Fibroblast of lung (primary cell): ENCODE results near the gene GFER. TPM values are rescaled to one million over a fixed set of nuclear protein-coding genes. Genes with fewer than 3 reads are reported as not detected.

Experiments used
- DNase-seq, 2 donors: peaks; one replicate each; pipeline versions ENCODE4 v3.0.0 to v3.0.0-alpha.2; 2010; ENCODE audit warnings: low read depth in 2 of 2
- H2AFZ ChIP-seq: 2 replicates; pipeline ENCODE4 v1.5.1; 2012; ENCODE audit warnings: low read length, control low read depth, inconsistent platforms
- H3K27ac ChIP-seq: 2 replicates; pipeline ENCODE4 v1.5.1; 2011; ENCODE audit warnings: low read length, control low read depth; ENCODE audit not compliant: insufficient read depth
- H3K27me3 ChIP-seq: 2 replicates; pipeline ENCODE4 v1.5.1; 2011; ENCODE audit warnings: mild to moderate bottlenecking, low read length; ENCODE audit not compliant: control insufficient read depth, insufficient read depth
- H3K36me3 ChIP-seq: 2 replicates; pipeline ENCODE4 v1.5.1; 2011; ENCODE audit warnings: low read length; ENCODE audit not compliant: control insufficient read depth, insufficient read depth
- H3K4me1 ChIP-seq: 2 replicates; pipeline ENCODE4 v1.5.1; 2011; ENCODE audit warnings: low read length; ENCODE audit not compliant: control insufficient read depth, insufficient read depth; ENCODE audit errors: extremely low read depth
- H3K4me2 ChIP-seq: 2 replicates; pipeline ENCODE4 v1.5.1; 2011; ENCODE audit warnings: low read length, control low read depth; ENCODE audit not compliant: insufficient read depth; ENCODE audit errors: extremely low read depth
- H3K4me3 ChIP-seq, 4 experiments: fragments of 200-600 bp in 1 of 4; sonication (generic) in 1 of 4; replicated peaks in 1 of 4; 2 replicates each; pipeline ENCODE4 v1.5.1; 2011 to 2016; ENCODE audit warnings: low read length in 4 of 4, low read depth in 3 of 4, mild to moderate bottlenecking in 3 of 4, control low read depth in 2 of 4, inconsistent platforms in 1 of 4, mixed read lengths in 1 of 4; ENCODE audit not compliant: insufficient read depth in 1 of 4; ENCODE audit errors: control extremely low read depth in 1 of 4
- H3K79me2 ChIP-seq: 2 replicates; pipeline ENCODE4 v1.5.1; 2012; ENCODE audit warnings: mild to moderate bottlenecking, low read length, inconsistent platforms; ENCODE audit not compliant: control insufficient read depth, insufficient read depth
- H3K9ac ChIP-seq: 2 replicates; pipeline ENCODE4 v1.5.1; 2011; ENCODE audit warnings: mild to moderate bottlenecking, low read length, control low read depth; ENCODE audit not compliant: insufficient read depth
- H3K9me3 ChIP-seq: 2 replicates; pipeline ENCODE4 v1.5.1; 2012; ENCODE audit warnings: low read depth, low read length; ENCODE audit not compliant: control insufficient read depth, insufficient read depth
- H4K20me1 ChIP-seq: 2 replicates; pipeline ENCODE4 v1.5.1; 2011; ENCODE audit warnings: low read length; ENCODE audit not compliant: control insufficient read depth, insufficient read depth; ENCODE audit errors: extremely low read depth
- EZH2 ChIP-seq: IDR thresholded peaks from 2 replicates; pipeline ENCODE4 v1.5.1; 2012; ENCODE audit warnings: low read length, control low read depth, mild to moderate bottlenecking; ENCODE audit errors: missing control alignments
- polyA plus RNA-seq, 2 donors: library from polyadenylated mRNA; depleted of rRNA in 1 of 2; stranded (reverse) in 1 of 2; unstranded in 1 of 2; fragments of >200 nt; gene quantifications; 2 replicates each; pipeline ENCODE4 v1.2.1, GENCODE V29; 2011 to 2012; ENCODE audit warnings: missing spikeins in 1 of 2
- total RNA-seq: library from RNA; depleted of rRNA; stranded (reverse); fragments of >200 nt; gene quantifications from 2 replicates; pipeline ENCODE4 v1.2.1, GENCODE V29; 2014
- TF ChIP-seq, protein P1 (sequence below), 2 donors: IDR thresholded peaks in 1 of 2; conservative IDR thresholded peaks in 1 of 2; 1 replicate in 1 of 2; 2 replicates in 1 of 2; pipeline ENCODE4 v1.5.1; 2011 to 2012; ENCODE audit warnings: low read length in 2 of 2, control low read depth in 1 of 2, inconsistent platforms in 1 of 2, low read depth in 1 of 2, mild to moderate bottlenecking in 1 of 2

Gene GFER
- total and polyA plus RNA-seq, 2 donors (not counting 1 experiment from before 2014, with no cell fraction given), result 7.5 to 13.2 TPM

DNA sequence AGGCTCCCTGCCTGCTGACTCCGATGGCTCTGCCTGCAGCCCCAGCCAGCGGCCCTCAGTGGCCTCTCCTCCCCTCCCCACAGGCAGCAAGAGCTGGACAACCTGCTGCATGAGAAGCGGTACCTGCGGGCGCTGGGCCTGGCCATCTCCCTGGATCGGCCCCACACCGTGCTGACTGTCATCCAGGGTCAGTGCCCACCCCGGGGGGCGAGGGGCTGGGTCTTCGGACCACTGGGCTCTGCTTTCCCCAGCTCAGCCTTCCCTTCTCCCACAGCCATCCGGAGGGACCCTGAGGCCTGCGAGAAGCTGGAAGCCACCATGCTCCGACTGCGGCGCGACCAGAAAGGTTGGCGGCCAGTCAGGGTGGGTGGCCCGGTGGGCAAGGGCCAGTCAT, 6.1 kb upstream of the GFER start:
- peaks cover 6% of the 10 kb centered on the region for H3K79me2 ChIP-seq
- peaks cover 37% of the 10 kb centered on the region for H3K36me3 ChIP-seq
- no peak overlapping the region for H3K4me3 ChIP-seq
- peaks cover 19% of the 10 kb centered on the region for H3K27me3 ChIP-seq
- H3K9ac ChIP-seq, result no peak overlapping the region
- H3K4me2 ChIP-seq, result no peak overlapping the region
- no peak overlapping the region for H2AFZ ChIP-seq
- no peak overlapping the region for H3K27ac ChIP-seq
- DNase-seq, result no peak
- H3K4me1 ChIP-seq, result no peaks in the 10 kb centered on the region
- TF ChIP-seq, protein P1, sequence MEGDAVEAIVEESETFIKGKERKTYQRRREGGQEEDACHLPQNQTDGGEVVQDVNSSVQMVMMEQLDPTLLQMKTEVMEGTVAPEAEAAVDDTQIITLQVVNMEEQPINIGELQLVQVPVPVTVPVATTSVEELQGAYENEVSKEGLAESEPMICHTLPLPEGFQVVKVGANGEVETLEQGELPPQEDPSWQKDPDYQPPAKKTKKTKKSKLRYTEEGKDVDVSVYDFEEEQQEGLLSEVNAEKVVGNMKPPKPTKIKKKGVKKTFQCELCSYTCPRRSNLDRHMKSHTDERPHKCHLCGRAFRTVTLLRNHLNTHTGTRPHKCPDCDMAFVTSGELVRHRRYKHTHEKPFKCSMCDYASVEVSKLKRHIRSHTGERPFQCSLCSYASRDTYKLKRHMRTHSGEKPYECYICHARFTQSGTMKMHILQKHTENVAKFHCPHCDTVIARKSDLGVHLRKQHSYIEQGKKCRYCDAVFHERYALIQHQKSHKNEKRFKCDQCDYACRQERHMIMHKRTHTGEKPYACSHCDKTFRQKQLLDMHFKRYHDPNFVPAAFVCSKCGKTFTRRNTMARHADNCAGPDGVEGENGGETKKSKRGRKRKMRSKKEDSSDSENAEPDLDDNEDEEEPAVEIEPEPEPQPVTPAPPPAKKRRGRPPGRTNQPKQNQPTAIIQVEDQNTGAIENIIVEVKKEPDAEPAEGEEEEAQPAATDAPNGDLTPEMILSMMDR (conservative IDR thresholded peaks at IDR 0.05 in 1 of 2, IDR thresholded peaks at IDR 0.05 in 1 of 2; ENCODE audit: low read depth in 1 of 2, low read length in 2 of 2), result no peak
- no peak for TF ChIP-seq EZH2
- H3K9me3 ChIP-seq, result no peaks in the 10 kb centered on the region
- H4K20me1 ChIP-seq, result no peaks in the 10 kb centered on the region

DNA sequence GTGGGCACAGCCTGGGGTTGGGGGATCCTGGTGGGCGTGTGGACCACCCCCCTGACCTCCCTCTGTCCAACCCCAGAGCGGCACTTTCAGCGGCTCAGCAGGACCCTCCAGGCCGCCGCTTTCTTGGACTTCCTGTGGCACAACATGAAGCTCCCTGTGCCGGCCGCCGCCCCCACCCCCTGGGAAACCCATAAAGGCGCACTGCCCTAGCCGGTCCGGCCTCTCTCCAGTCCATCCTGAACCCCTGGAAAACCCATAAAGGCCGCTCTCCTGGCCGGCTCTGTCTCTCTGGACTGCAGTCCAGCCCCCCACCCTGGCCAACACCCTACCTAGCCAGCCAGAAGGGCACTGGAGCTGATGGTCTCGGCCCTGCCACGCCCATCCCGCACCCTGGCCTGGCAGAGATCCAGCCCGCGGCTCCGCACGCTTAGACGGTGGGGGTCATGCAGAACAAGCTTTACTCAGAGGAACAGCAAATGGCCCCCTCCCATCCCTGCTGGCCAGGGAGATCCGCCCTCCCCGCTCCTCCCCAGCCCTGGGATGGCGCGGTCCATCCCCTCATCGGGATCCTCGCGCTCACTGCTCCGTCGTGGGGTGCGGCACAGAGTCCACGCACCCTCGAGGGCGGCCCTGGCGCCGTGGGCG, 5.4 kb upstream of the GFER start:
- no peak overlapping the region for H2AFZ ChIP-seq
- H3K27me3 ChIP-seq, result peaks cover 19% of the 10 kb centered on the region
- peaks cover 37% of the 10 kb centered on the region for H3K36me3 ChIP-seq
- H4K20me1 ChIP-seq, result no peaks in the 10 kb centered on the region
- H3K27ac ChIP-seq, result no peak overlapping the region
- TF ChIP-seq EZH2, result no peak
- peaks cover 1% of the 10 kb centered on the region for H3K79me2 ChIP-seq
- no peaks in the 10 kb centered on the region for H3K4me1 ChIP-seq
- no peak overlapping the region for H3K4me2 ChIP-seq
- no peak for DNase-seq
- no peaks in the 10 kb centered on the region for H3K9me3 ChIP-seq
- H3K9ac ChIP-seq, result no peak overlapping the region
- H3K4me3 ChIP-seq, result no peak overlapping the region

DNA sequence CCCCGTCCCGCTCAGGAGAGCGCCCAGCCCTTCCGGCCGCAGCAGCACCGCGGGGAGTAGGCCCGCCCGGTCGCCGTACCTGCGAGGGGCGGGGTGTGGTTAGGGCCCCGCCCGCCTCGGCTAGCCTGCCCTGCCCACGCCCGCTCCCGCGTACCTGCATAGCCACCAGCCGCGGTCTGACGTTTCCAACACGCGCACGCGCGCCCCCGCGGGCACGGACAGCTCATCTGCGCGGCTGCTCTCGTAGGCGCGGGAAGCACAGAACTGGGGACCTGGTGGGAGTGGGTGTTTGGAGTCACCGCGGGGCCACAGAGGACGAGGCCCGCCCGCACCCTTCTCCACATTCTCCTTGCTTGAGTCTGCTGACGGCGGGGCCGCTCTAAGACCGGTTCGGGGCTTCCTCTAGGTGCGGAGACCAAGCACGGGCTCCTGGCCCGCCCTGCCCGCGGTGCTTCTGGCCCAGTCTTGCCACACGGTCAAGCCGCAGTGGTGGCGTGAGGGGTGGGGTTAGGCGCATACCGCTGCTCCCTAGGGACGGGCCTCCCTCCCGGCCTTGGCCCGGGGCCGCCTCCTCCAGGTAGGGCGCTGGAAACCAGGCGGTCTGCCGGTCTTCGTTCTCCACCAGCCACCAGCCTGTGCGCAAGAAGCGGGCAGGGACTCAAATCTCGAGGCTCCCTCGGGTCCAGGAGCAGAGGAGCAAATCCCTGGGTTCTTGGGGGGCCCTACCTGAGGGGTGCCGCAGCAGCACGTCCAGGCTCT, 4.5 kb upstream of the GFER start:
- Histone ChIP-seq H3K36me3 (peaks cover 37% of the 10 kb centered on the region), H3K9me3 (no peaks in the 10 kb centered on the region), H4K20me1 (no peaks in the 10 kb centered on the region), H3K27ac (no peak overlapping the region), H3K9ac (no peak overlapping the region), H3K27me3 (peaks cover 19% of the 10 kb centered on the region), H3K79me2 (no peaks in the 10 kb centered on the region), H3K4me1 (no peaks in the 10 kb centered on the region), H2AFZ (no peak overlapping the region), H3K4me3 (no peak overlapping the region), H3K4me2 (no peak overlapping the region)
- TF ChIP-seq EZH2, result no peak
- TF ChIP-seq, protein P1 (conservative IDR thresholded peaks at IDR 0.05 in 1 of 2, IDR thresholded peaks at IDR 0.05 in 1 of 2; ENCODE audit: low read depth in 1 of 2, low read length in 2 of 2), result no peak
- DNase-seq, result no peak
